Measurements from ENCODE around the gene ERC2. TPM values are rescaled to one million over a fixed set of nuclear protein-coding genes. Genes with fewer than 3 reads are reported as not detected.
A peak's percentile ranks its signal among the peaks of the same experiment; 100 is the strongest.

ERC2 gene
- total and polyA plus RNA-seq, 9 donors = 0.52 to 2.0 (median 0.82) TPM

DNA sequence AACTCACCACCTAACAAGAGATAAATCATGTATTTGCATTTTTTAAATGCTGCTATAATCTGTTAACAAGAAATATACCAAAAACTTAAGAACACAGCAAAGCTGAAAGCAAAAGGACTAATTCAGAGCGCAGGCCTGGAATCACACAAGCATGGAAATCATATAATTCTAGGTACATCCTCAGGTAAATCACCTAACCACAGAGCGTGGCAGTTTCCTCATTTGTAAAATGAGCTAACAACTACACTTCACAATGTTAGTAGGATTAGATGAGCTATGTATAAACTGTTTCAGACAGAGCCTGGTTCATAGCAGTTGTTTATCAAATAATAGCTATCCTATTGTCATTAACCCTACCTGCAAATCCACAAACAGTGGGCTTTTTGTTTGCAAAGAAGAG lies 146.4 kb downstream of the ERC2 start:
- no peaks in the 10 kb centered on the region for H3K9me3 ChIP-seq (replicated peaks; ENCODE audit: control insufficient read depth, low read depth, low read length)
- no peaks in the 10 kb centered on the region for H3K36me3 ChIP-seq (ENCODE audit: control insufficient read depth, insufficient read depth, low read length)
- H3K27ac ChIP-seq (ENCODE audit: low read length) = no peak overlapping the region
- H3K4me3 ChIP-seq (ENCODE audit: low read length) = no peak overlapping the region
- H3K4me1 ChIP-seq (ENCODE audit: control insufficient read depth, insufficient read depth, low read length) = no peaks in the 10 kb centered on the region
- no CpG with 5 or more reads among the region's 2 CpGs for WGBS (ENCODE audit: insufficient coverage)
- no peak for DNase-seq
- H3K27me3 ChIP-seq (ENCODE audit: control insufficient read depth, insufficient read depth, low read length) = no peaks in the 10 kb centered on the region

DNA sequence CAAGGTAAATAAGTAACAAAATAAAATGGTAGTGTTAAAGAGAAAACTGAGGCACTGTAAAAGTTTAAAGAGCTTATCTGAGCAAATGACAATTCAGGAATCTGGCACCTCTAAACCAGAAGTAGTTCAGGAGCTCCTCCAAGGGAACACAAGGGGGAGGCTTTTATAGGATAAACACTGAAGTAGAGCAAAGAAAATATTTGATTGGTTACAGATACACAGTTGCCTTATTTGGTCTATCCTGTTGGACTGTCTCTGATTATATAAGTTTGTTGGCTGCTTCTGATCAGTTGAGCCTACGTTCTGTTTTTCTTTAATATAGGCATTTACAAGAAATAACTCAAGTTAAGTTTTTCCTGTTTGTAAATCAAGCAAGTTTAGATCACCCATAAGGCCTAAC lies 146.9 kb downstream of the ERC2 start:
- Histone ChIP-seq H3K9me3 (replicated peaks; ENCODE audit: control insufficient read depth, low read depth, low read length) (no peaks in the 10 kb centered on the region), H3K4me1 (ENCODE audit: control insufficient read depth, insufficient read depth, low read length) (no peaks in the 10 kb centered on the region), H3K4me3 (ENCODE audit: low read length) (no peak overlapping the region), H3K27ac (ENCODE audit: low read length) (no peak overlapping the region), H3K27me3 (ENCODE audit: control insufficient read depth, insufficient read depth, low read length) (no peaks in the 10 kb centered on the region), H3K36me3 (ENCODE audit: control insufficient read depth, insufficient read depth, low read length) (no peaks in the 10 kb centered on the region)
- DNase-seq = peak; percentile 42
- no CpG with 5 or more reads among the region's 1 CpG for WGBS (ENCODE audit: insufficient coverage)

DNA sequence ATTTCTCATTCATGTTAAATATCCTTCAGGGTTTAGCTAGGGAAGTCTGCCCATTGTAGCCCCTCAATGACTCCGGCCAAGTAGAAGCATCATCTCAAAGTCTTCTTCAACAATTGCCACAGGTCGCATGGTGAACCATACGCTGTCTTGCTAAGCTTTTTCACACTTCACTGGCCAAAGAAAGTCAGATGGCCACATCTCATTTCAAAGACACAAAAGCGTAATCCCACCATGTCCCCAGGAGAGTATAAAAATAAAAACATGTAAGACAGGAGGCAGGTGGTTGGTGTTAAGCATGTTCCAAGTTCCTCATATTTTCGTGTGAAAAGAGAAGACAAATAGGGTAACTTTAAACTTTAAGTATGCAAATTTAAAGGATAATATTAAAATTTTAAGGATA lies 147.4 kb downstream of the ERC2 start:
- WGBS (ENCODE audit: insufficient coverage) = 92% methylated on average over 2 of the region's 5 CpGs
- no peak for DNase-seq
- no peaks in the 10 kb centered on the region for H3K4me1 ChIP-seq (ENCODE audit: control insufficient read depth, insufficient read depth, low read length)
- no peaks in the 10 kb centered on the region for H3K36me3 ChIP-seq (ENCODE audit: control insufficient read depth, insufficient read depth, low read length)
- no peaks in the 10 kb centered on the region for H3K27me3 ChIP-seq (ENCODE audit: control insufficient read depth, insufficient read depth, low read length)
- no peak overlapping the region for H3K4me3 ChIP-seq (ENCODE audit: low read length)
- no peak overlapping the region for H3K27ac ChIP-seq (ENCODE audit: low read length)
- H3K9me3 ChIP-seq (replicated peaks; ENCODE audit: control insufficient read depth, low read depth, low read length) = no peaks in the 10 kb centered on the region

DNA sequence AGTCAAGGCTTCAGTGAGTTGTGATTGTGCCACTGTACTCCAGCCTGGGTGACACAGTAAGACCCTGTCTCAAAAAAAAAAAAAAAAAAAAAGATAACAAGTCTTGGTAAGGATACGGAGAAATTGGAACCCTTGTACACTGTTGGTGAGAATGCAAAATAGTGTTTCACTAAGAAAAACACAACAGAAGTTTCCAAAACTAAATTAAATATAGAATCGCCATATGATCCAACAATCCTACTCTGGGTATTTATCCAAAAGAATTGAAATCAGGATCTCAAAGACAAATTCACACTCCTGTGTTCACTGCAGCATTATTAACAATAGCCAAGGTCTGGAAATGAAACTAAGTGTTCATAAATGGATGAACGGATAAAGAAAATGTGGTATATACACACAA lies 149.4 kb downstream of the ERC2 start:
- Histone ChIP-seq H3K4me1 (ENCODE audit: control insufficient read depth, insufficient read depth, low read length) (peaks cover 6% of the 10 kb centered on the region), H3K27me3 (ENCODE audit: control insufficient read depth, insufficient read depth, low read length) (no peaks in the 10 kb centered on the region), H3K4me3 (ENCODE audit: low read length) (no peak overlapping the region), H3K9me3 (replicated peaks; ENCODE audit: control insufficient read depth, low read depth, low read length) (no peaks in the 10 kb centered on the region), H3K36me3 (ENCODE audit: control insufficient read depth, insufficient read depth, low read length) (no peaks in the 10 kb centered on the region), H3K27ac (ENCODE audit: low read length) (no peak overlapping the region)
- WGBS (ENCODE audit: insufficient coverage) = no CpG with 5 or more reads among the region's 3 CpGs
- DNase-seq = no peak

DNA sequence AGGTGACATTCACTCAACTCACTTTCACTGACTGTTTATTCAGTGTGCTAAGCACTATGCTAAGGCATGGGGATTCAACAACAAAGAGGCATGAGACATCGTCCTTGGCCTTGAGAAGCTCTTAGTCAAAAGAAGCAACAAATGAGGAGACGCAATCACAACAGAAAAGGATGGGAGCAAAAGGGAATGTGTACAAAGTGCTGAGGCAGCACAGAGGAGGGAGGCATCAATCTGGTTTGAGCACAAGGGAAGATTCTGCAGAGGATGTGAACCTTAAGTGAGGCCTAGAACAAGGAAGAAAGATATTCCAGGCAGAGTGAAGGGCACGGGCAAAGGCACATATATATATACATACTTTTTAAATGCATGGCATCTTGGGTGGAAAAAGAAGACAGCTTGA lies 151.3 kb downstream of the ERC2 start:
- DNase-seq = no peak
- 88% methylated on average over 2 of the region's 3 CpGs for WGBS (ENCODE audit: insufficient coverage)
- H3K9me3 ChIP-seq (replicated peaks; ENCODE audit: control insufficient read depth, low read depth, low read length) = no peaks in the 10 kb centered on the region
- H3K27me3 ChIP-seq (ENCODE audit: control insufficient read depth, insufficient read depth, low read length) = no peaks in the 10 kb centered on the region
- H3K4me1 ChIP-seq (ENCODE audit: control insufficient read depth, insufficient read depth, low read length) = peaks cover 7% of the 10 kb centered on the region
- no peaks in the 10 kb centered on the region for H3K36me3 ChIP-seq (ENCODE audit: control insufficient read depth, insufficient read depth, low read length)
- H3K4me3 ChIP-seq (ENCODE audit: low read length) = no peak overlapping the region
- H3K27ac ChIP-seq (ENCODE audit: low read length) = no peak overlapping the region

DNA sequence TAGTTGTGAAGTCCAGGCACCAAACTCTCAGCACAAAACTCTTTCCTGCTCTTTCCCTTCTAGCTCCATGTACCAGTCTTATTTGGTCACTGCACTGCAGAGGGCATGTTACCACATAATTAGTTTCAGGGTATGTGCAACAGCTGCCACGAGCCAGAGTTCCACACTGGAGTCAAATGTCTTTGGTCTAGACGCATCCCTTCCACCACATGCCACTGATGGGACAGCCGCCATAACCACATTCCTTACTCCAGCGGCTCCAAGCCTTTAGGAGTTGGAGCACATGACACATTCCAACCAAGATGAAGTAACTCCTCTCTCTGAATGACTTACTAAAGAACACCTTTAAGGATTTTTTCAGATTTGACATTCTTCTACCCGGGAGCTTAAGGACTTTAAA lies 153.4 kb downstream of the ERC2 start:
- WGBS (ENCODE audit: insufficient coverage) = 64% methylated on average over 4 of the region's 5 CpGs
- no peaks in the 10 kb centered on the region for H3K9me3 ChIP-seq (replicated peaks; ENCODE audit: control insufficient read depth, low read depth, low read length)
- H3K36me3 ChIP-seq (ENCODE audit: control insufficient read depth, insufficient read depth, low read length) = no peaks in the 10 kb centered on the region
- peak; percentile 81 for DNase-seq
- H3K4me1 ChIP-seq (ENCODE audit: control insufficient read depth, insufficient read depth, low read length) = peaks cover 7% of the 10 kb centered on the region
- no peak overlapping the region for H3K27ac ChIP-seq (ENCODE audit: low read length)
- no peak overlapping the region for H3K4me3 ChIP-seq (ENCODE audit: low read length)
- H3K27me3 ChIP-seq (ENCODE audit: control insufficient read depth, insufficient read depth, low read length) = no peaks in the 10 kb centered on the region

DNA sequence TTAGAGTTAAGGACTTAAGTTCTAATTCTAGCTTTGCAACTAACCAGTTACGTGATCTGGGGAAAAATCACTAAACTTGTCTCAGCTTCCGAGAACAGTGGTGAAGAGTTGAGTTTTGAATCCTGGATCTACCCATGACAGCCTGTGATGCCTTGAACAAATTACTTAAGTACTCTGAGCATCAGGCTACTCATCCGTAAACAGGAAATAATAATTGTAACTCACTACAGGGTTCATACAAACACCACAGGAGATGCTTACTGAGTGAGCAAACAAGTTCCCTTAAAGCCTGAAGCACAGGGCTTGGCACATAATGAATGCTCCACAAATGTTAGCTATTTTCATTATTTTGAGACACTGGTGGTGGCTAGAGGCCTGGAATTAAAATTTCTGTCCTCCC lies 158.8 kb downstream of the ERC2 start:
- no peak for DNase-seq

DNA sequence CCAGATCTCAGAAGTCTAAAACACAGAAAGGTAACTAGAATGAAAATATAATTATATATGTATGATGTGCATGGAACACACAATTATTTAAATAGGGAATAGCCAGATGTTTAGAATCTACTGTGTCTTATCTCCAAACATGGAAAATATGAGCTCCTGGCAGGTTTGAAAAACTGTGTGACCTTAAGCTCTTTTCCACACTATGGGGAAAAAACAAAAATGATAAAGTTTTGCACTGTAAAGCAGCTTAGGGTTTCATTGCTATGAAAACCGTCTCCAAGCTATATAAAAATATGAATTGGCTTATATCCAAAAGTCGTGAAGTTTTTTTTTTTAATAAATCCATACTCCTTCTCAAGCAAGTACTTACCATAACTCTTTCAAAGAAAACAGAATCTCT lies 159.8 kb downstream of the ERC2 start:
- H3K36me3 ChIP-seq (ENCODE audit: control insufficient read depth, insufficient read depth, low read length) = no peaks in the 10 kb centered on the region
- no peaks in the 10 kb centered on the region for H3K27me3 ChIP-seq (ENCODE audit: control insufficient read depth, insufficient read depth, low read length)
- WGBS (ENCODE audit: insufficient coverage) = no CpG with 5 or more reads among the region's 2 CpGs
- peak; percentile 77 for DNase-seq
- no peaks in the 10 kb centered on the region for H3K9me3 ChIP-seq (replicated peaks; ENCODE audit: control insufficient read depth, low read depth, low read length)
- H3K27ac ChIP-seq (ENCODE audit: low read length) = no peak overlapping the region
- peaks cover 3% of the 10 kb centered on the region for H3K4me1 ChIP-seq (ENCODE audit: control insufficient read depth, insufficient read depth, low read length)
- no peak overlapping the region for H3K4me3 ChIP-seq (ENCODE audit: low read length)

More for the DNA sequence above, 158.8 kb downstream of the ERC2 start:
- Histone ChIP-seq H3K9me3 (replicated peaks; ENCODE audit: control insufficient read depth, low read depth, low read length) (no peaks in the 10 kb centered on the region), H3K27me3 (ENCODE audit: control insufficient read depth, insufficient read depth, low read length) (no peaks in the 10 kb centered on the region), H3K27ac (ENCODE audit: low read length) (no peak overlapping the region), H3K4me1 (ENCODE audit: control insufficient read depth, insufficient read depth, low read length) (peaks cover 5% of the 10 kb centered on the region), H3K36me3 (ENCODE audit: control insufficient read depth, insufficient read depth, low read length) (no peaks in the 10 kb centered on the region), H3K4me3 (ENCODE audit: low read length) (no peak overlapping the region)
- no CpG with 5 or more reads among the region's 3 CpGs for WGBS (ENCODE audit: insufficient coverage)

DNA sequence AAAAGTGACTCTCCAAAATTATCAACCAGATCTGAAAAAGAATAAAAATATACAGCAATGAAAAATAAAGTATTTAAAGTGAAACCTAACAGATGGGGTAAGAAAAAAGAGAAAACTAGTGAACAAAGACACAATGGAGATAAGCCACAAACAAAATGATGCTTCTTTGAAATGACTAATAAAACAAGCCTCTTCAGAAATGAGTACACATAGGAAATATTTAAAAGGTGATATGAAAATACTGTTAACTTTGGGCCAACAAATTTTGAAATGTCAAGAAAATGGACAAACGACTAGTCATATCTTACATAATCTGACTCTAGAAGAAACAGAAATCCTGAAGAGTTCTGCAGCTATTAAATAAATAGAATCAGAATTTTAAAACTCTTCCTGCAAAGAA lies 164.2 kb downstream of the ERC2 start:
- H3K4me3 ChIP-seq (ENCODE audit: low read length) = no peak overlapping the region
- H3K4me1 ChIP-seq (ENCODE audit: control insufficient read depth, insufficient read depth, low read length) = peaks cover 3% of the 10 kb centered on the region
- no peaks in the 10 kb centered on the region for H3K27me3 ChIP-seq (ENCODE audit: control insufficient read depth, insufficient read depth, low read length)
- H3K36me3 ChIP-seq (ENCODE audit: control insufficient read depth, insufficient read depth, low read length) = no peaks in the 10 kb centered on the region
- no peaks in the 10 kb centered on the region for H3K9me3 ChIP-seq (replicated peaks; ENCODE audit: control insufficient read depth, low read depth, low read length)
- DNase-seq = no peak
- WGBS (ENCODE audit: insufficient coverage) = no CpG with 5 or more reads among the region's 1 CpG
- no peak overlapping the region for H3K27ac ChIP-seq (ENCODE audit: low read length)

DNA sequence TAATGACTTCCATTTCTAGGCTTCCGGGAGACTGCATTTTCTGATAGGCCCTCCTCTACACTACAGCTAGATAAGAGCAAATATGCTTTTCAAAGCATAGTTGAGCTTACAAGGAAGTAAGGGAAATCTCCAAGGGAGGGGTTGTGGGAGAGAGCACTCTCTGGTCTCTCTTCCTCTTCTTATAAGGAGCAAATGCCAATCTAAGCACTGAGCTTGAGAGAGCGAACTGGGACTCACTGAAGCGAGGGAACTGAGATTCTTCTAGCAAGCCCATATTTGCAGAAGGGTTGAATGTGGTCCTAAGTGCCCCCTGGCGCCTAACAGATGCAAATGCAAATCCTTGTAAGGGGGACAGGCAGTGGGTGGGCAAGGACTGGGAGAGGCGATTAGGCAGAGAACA lies 164.8 kb downstream of the ERC2 start:
- no peaks in the 10 kb centered on the region for H3K9me3 ChIP-seq (replicated peaks; ENCODE audit: control insufficient read depth, low read depth, low read length)
- peaks cover 3% of the 10 kb centered on the region for H3K4me1 ChIP-seq (ENCODE audit: control insufficient read depth, insufficient read depth, low read length)
- no peak overlapping the region for H3K27ac ChIP-seq (ENCODE audit: low read length)
- WGBS (ENCODE audit: insufficient coverage) = 14% methylated on average over 2 of the region's 5 CpGs
- no peaks in the 10 kb centered on the region for H3K27me3 ChIP-seq (ENCODE audit: control insufficient read depth, insufficient read depth, low read length)
- peak; percentile 81 for DNase-seq
- H3K36me3 ChIP-seq (ENCODE audit: control insufficient read depth, insufficient read depth, low read length) = no peaks in the 10 kb centered on the region
- H3K4me3 ChIP-seq (ENCODE audit: low read length) = no peak overlapping the region

DNA sequence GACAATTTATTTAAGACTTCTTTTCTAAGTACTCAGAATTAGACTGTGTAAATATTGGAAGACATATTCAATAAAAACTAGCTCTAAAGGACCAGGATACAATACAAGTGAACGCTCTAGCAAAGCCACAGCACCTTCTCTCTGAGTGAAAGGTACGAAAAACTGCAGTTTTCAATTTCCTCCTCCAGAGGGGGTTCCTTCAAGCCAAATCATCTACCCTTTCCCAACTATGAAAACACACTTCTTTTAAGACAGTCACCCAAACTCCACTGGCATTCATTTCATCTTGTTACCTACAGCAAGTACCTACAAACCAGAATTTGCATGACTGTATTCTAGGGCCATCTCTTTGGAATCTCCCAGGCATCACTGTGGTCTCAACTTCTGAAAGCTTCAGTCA lies 165.8 kb downstream of the ERC2 start:
- Histone ChIP-seq H3K4me3 (ENCODE audit: low read length) (no peak overlapping the region), H3K36me3 (ENCODE audit: control insufficient read depth, insufficient read depth, low read length) (no peaks in the 10 kb centered on the region), H3K9me3 (replicated peaks; ENCODE audit: control insufficient read depth, low read depth, low read length) (no peaks in the 10 kb centered on the region), H3K27me3 (ENCODE audit: control insufficient read depth, insufficient read depth, low read length) (no peaks in the 10 kb centered on the region), H3K4me1 (ENCODE audit: control insufficient read depth, insufficient read depth, low read length) (no peaks in the 10 kb centered on the region), H3K27ac (ENCODE audit: low read length) (no peak overlapping the region)
- WGBS (ENCODE audit: insufficient coverage) = 75% methylated on average over 2 of the region's 2 CpGs
- DNase-seq = no peak

All from muscle of leg (tissue), 11 donors.